Smooth muscle cell (in vitro differentiated cells): ENCODE measurements around the gene CYTL1. TPM values are rescaled to one million over a fixed set of nuclear protein-coding genes. Genes with fewer than 3 reads are reported as not detected.

Experiments used
- DNase-seq: peaks from one replicate; lab custom pipeline; 2025; ENCODE audit not compliant: unreplicated experiment; lab: John Stamatoyannopoulos, UW
- H2AFZ ChIP-seq: fragments of 200-600 bp; sonication (generic); 2 replicates; pipeline ENCODE4 v1.6.0; 2016; ENCODE audit warnings: antibody characterized with exemption, low read depth, mild to moderate bottlenecking
- H3F3A ChIP-seq: fragments of 200-600 bp; sonication (generic); 2 replicates; pipeline ENCODE4 v1.6.0; 2017; ENCODE audit warnings: antibody characterized with exemption, low read depth
- H3K27ac ChIP-seq: fragments of 200-600 bp; sonication (generic); 2 replicates; pipeline ENCODE4 v1.5.1; 2016; ENCODE audit warnings: low read depth, mild to moderate bottlenecking
- H3K27me3 ChIP-seq: fragments of 200-600 bp; sonication (generic); 2 replicates; pipeline ENCODE4 v1.6.1; 2016; ENCODE audit warnings: low read depth, mild to moderate bottlenecking
- H3K36me3 ChIP-seq: fragments of 200-600 bp; sonication (generic); 2 replicates; pipeline ENCODE4 v1.5.1; 2016; ENCODE audit warnings: low read depth
- H3K4me1 ChIP-seq: fragments of 200-600 bp; sonication (generic); 2 replicates; pipeline ENCODE4 v1.5.1; 2016; ENCODE audit warnings: low read depth
- H3K4me2 ChIP-seq: fragments of 200-600 bp; sonication (generic); 2 replicates; pipeline ENCODE4 v1.6.0; 2016; ENCODE audit warnings: mild to moderate bottlenecking
- H3K4me3 ChIP-seq: fragments of 200-600 bp; sonication (generic); 2 replicates; pipeline ENCODE4 v1.5.1; 2016; ENCODE audit warnings: mild to moderate bottlenecking
- H3K79me2 ChIP-seq: fragments of 200-600 bp; sonication (generic); 2 replicates; pipeline ENCODE4 v1.6.0; 2016; ENCODE audit warnings: low read depth, mild to moderate bottlenecking
- H3K9ac ChIP-seq: fragments of 200-600 bp; sonication (generic); 2 replicates; pipeline ENCODE4 v1.6.0; 2016; ENCODE audit warnings: low read depth
- H3K9me3 ChIP-seq: fragments of 200-600 bp; sonication (generic); replicated peaks from 2 replicates; pipeline ENCODE4 v1.5.1; 2016; ENCODE audit warnings: low read depth
- H4K20me1 ChIP-seq: fragments of 200-600 bp; sonication (generic); 2 replicates; pipeline ENCODE4 v1.6.0; 2016; ENCODE audit warnings: low read depth
- WGBS: methylation state at CpG from one replicate; pipeline ENCODE4 v1.1.7; 2016; ENCODE audit warnings: low lambda C conversion rate; 5-methylcytosine and 5-hydroxymethylcytosine counted together
- polyA plus RNA-seq: library from polyadenylated mRNA; unstranded; fragments of >200 nt; fragmentation: Nextera tagmentation; extraction: Ambion mirVana; gene quantifications from 2 replicates; pipeline ENCODE4 v1.2.1, GENCODE V29; 2016
- total RNA-seq: library from RNA; depleted of rRNA; stranded (reverse); fragments of >200 nt; gene quantifications from 2 replicates; pipeline ENCODE4 v1.2.3, GENCODE V29; 2014
- TF ChIP-seq, protein P1 (sequence below): fragments of 200-600 bp; sonication (generic); IDR thresholded peaks from 2 replicates; pipeline ENCODE4 v1.5.1; 2017; ENCODE audit warnings: borderline replicate concordance, mild to moderate bottlenecking, antibody characterized with exemption; ENCODE audit not compliant: insufficient read depth, poor library complexity, severe bottlenecking

Gene CYTL1
- total and polyA plus RNA-seq, 2 experiments from 2014 or later = 24.5 to 31.0 TPM

DNA sequence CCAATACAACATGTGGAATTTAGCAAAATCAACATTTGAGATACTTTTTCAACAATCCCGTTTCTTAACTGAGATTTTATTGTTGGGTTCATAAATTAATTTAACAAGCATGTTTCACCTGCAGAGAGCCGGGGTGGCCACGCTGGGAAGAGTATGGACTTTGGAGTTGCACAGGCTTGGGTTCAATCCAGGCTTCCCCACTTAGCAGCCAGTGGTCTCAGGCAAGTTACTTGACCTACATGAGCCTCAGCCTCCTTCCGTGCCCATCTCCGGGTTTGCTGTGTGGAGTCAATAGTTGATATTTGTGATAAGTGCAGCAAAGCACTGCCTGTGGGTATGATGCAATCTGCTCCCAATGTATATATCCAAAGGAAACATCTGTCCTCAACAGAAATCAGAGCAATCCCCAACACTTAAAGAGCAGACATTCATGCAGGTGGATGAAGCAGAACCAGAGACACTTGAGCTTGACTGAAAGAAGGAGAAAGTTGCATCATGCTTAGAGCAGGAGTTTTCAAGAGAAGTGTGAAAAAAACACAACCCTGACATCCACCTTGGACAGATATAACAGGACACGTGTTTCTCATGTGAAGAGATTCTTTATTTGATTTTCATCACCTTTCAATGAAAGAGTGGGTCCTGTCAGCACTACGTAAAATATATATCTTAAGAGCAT is 5.1 kb downstream of the CYTL1 start:
- WGBS = 87% methylated on average over 7 of the region's 7 CpGs
- Histone ChIP-seq H2AFZ (no peak overlapping the region), H3K4me1 (peaks cover 5% of the 10 kb centered on the region), H3K9ac (no peak overlapping the region), H4K20me1 (no peaks in the 10 kb centered on the region), H3K4me3 (no peak overlapping the region), H3K79me2 (no peaks in the 10 kb centered on the region), H3K4me2 (no peak overlapping the region), H3K27me3 (no peaks in the 10 kb centered on the region), H3K9me3 (no peaks in the 10 kb centered on the region), H3K36me3 (no peaks in the 10 kb centered on the region), H3K27ac (no peak overlapping the region), H3F3A (no peaks in the 10 kb centered on the region)
- TF ChIP-seq, protein P1, sequence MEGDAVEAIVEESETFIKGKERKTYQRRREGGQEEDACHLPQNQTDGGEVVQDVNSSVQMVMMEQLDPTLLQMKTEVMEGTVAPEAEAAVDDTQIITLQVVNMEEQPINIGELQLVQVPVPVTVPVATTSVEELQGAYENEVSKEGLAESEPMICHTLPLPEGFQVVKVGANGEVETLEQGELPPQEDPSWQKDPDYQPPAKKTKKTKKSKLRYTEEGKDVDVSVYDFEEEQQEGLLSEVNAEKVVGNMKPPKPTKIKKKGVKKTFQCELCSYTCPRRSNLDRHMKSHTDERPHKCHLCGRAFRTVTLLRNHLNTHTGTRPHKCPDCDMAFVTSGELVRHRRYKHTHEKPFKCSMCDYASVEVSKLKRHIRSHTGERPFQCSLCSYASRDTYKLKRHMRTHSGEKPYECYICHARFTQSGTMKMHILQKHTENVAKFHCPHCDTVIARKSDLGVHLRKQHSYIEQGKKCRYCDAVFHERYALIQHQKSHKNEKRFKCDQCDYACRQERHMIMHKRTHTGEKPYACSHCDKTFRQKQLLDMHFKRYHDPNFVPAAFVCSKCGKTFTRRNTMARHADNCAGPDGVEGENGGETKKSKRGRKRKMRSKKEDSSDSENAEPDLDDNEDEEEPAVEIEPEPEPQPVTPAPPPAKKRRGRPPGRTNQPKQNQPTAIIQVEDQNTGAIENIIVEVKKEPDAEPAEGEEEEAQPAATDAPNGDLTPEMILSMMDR = no peak
- no peak for DNase-seq

DNA sequence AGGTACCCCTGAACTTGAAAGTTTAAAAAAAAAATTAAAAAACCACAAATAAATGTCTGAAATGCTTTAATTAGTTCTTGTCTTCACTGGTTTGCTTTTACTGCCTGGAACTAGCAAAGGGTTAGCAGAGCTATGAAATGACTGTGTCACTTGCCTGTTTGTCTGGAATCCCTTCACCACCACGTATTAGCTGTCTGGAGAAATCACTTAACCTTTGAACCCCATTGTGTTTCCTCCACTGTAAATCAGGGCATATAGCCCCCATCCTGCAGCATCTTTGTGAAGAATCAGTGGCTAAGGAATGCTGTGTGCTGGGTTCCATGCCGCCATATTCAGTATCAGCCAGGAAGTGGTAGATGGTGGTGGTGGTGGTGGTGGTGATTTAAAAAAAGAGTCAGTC is 6.3 kb downstream of the CYTL1 start:
- Histone ChIP-seq H4K20me1 (no peaks in the 10 kb centered on the region), H3K9ac (no peak overlapping the region), H3K27me3 (no peaks in the 10 kb centered on the region), H3K9me3 (no peaks in the 10 kb centered on the region), H3K4me3 (no peak overlapping the region), H3K36me3 (no peaks in the 10 kb centered on the region), H3K27ac (no peak overlapping the region), H3F3A (no peaks in the 10 kb centered on the region), H2AFZ (no peak overlapping the region), H3K79me2 (no peaks in the 10 kb centered on the region), H3K4me1 (no peaks in the 10 kb centered on the region), H3K4me2 (no peak overlapping the region)
- WGBS = 66% methylated on average over 2 of the region's 2 CpGs
- TF ChIP-seq, protein P1 = no peak
- DNase-seq = no peak

DNA sequence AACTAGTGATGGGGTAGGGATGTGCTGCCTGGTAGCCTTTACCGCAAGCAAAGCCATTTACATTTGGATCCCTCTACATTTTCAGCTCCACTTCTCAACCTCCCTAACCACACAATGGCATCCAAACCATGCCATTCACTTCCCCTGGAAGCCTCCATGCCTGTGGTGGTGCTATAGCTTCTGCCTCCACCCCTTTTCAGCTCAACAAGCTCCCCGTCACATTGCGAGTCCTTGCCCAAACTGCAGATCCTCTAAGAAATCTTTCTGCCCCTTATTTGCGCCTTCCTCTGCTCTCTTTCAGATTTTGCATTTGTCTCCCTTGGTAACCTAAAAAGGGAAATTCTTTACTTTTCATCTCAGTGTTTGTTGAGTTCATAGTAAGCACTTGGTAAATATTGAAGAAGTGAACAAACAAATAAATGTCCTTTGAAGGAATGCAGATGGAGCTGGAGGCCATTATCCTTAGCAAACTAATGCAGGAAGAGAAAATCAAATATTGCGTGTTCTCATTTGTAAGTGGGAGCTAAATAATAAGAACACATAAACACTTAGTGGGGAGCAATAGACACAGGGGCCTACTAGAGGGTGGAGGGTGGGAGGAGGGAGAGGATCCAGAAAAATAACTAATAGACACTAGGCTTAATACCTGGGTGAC is 6.9 kb downstream of the CYTL1 start:
- TF ChIP-seq, protein P1 = no peak
- Histone ChIP-seq H3K4me1 (no peaks in the 10 kb centered on the region), H3K4me2 (no peak overlapping the region), H3K27me3 (no peaks in the 10 kb centered on the region), H3K9me3 (no peaks in the 10 kb centered on the region), H3K36me3 (no peaks in the 10 kb centered on the region), H2AFZ (no peak overlapping the region), H3K9ac (no peak overlapping the region), H3K27ac (no peak overlapping the region), H4K20me1 (no peaks in the 10 kb centered on the region), H3K79me2 (no peaks in the 10 kb centered on the region), H3F3A (no peaks in the 10 kb centered on the region), H3K4me3 (no peak overlapping the region)
- WGBS = 93% methylated on average over 5 of the region's 5 CpGs
- no peak for DNase-seq
